ENCODE measurements around the gene DDHD1. TPM values are rescaled to one million over a fixed set of nuclear protein-coding genes. Genes with fewer than 3 reads are reported as not detected.
"Not testable (repeated sequence)": the region's sequence is repeated elsewhere in the genome, so short reads cannot be mapped to it uniquely, and the experiment has no call there.

DDHD1 gene
- polyA plus RNA-seq, 4 donors = 10.5 to 13.0 (median 11.7) TPM

DNA sequence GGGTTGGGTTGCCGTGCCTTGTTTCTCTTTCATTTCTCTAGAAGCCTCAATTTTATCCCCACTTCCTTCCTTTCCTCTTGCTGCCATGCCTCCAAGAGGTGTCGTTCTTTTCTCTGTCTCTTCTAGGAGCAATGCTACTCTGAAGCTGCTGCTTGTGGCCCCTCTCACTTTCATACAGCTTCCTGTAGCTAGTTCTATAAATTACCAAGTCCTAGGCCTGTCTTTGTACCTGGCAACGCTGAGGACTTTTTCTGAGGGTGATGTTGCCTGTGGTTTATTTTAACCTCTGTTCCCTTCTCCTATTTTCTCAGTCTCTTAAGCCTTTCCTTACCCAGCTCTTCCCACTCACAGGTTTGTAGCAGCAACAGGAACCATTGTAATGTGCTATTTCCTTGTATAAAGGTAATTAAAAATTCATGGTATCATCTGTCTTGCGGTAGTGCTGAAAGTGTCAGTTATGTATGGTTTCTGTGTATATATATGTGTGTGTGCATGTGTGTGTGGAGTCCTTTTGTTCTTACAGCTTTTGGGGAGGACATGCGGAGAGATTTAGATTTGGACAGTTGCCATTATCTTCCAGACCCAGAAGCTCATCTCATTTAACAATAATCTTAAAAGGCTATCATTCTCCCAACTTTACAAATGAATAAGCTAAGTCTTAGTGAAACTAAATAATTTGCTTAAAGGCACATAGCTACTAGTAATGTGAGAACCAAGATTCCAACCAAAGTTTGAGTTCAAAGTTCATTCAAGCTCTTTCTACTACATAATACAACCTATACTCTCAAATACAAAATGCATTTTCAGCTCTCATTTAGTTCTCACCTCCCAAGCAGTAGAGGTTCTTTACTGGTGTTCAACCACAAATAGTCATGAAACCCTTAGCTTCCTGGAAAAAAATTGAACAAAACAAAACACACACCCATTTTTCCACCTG, 43.8 kb downstream of the DDHD1 start:
- no peak for DNase-seq (ENCODE audit: low read depth in 4 of 4, low spot score in 3 of 4)

DNA sequence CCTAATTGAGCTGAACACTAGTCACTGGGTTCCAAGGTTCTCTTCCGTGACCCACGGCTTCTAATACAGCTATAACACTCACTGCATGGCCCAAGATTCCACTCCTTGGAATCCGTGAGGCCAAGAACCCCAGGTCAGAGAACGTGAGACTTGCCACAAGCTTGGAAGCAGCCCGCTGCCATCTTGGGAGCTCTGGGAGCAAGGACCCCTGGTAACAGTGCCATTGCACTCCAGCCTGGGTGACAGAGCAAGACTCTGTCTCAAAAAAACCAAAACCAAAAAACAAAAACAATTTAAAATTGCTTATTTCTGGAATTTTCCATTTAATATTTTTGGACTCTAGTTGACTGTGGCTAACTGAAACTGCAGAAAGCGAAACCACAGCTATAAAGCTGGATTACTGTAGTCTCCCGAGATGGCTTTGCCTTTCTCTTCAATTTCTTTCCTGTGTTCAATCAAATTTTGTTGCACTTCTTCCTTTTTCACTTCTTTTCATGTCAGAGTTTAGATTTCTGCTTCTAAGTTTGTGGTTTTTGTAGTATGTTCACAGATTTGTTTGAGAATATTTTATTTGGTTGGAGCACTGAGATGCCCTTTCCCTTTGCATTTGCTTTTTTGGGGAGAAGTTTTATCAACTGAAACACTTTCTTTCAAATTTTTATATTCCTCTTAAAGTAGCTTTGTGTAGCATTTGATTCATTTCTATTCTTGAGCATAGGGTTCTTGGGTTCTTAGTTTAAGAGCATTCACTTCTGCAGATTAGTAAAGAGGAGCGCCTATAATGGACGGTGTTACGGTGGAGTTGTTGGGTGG, 44.6 kb downstream of the DDHD1 start:
- DNase-seq (ENCODE audit: low read depth in 4 of 4, low spot score in 3 of 4) = no peak

DNA sequence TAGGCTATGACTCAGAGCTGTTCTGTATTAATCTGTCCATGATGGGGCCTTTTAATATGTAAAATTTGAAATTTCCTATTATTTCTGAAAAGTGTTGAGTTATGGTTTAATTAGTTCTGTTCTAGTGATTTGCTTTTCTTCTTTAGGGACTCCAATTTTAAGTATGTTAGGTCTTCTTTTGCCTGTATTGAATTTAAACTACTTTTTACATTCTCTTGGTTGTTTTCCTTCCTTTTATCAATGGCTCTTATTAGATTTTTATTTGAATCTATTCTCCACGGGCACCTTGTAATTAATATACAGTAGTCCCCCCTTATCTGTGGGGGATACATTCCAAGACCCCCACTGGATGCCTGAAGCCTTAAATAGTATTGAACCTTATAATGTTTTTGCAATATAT, 46.4 kb downstream of the DDHD1 start:
- DNase-seq (ENCODE audit: low read depth in 4 of 4, low spot score in 3 of 4) = no peak

DNA sequence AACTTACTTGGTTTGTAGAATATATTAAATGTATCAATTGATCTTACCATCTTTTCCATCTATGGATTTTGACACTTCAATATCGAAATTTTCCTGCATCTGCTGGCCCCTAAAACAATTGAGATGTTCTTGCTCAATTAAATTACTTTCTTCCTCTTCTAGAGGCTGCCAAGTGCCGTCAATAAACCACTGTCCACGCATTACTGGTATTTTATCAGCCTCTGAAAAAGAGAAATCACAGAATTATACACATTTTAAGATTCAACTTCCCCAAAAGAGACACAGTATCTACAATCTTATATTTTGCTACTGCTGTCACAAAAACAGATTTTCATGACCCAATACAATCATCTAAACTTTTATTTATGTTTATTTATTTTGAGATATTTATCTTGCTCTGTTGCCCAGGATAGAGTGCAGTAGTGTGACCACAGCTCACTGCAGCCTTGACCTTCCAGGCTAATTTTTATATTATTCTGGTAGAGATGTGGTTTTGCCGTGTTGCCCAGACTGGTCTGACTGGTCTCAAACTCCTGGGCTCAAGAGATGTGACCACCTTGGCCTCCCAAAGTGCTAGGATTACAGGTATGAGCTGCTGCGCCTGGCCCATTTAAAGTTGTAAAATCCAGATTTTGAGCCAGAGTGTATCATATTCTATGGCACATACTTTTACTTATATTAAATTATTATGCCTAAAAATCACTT, 49.3 kb downstream of the DDHD1 start:
- no peak for DNase-seq (ENCODE audit: low read depth in 4 of 4, low spot score in 3 of 4)

DNA sequence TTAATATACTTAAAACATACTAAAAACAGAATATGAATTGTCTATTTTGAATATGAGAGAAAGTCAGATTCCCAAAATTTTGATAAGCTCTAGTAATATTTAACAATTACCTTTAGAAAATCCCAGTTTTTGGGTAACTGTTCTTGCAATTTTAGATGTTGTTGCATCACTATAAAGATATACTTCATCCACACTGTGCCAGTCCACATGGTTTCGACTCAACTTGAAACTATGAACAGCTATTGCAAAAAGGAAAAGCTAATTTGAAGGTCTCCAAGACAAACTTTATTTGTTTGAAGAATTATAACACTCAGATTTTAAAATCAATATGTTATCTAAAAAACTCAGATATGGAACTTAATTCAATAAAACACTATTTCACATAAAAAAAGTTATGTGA, 59.9 kb downstream of the DDHD1 start:
- no peak for DNase-seq (ENCODE audit: low read depth in 4 of 4, low spot score in 3 of 4)

DNA sequence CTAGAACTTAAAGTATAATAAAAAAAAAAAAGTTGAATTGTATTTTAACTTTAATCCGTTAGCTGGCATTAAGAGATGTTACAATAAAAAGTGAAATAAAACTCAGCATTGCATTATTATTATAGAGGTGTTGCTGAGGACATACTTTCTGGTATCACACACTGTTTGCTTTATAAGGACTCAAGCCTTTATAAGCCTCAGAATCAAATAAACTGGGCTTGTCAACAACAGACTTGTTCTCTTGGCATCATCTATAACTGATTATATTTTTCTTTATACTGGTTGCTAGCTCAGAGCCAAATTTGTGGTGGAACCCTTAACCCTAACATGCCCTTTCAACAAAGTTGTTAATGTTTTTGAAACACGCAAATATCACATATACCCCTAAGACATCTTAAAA, 62.3 kb downstream of the DDHD1 start:
- no peak for DNase-seq (ENCODE audit: low read depth in 4 of 4, low spot score in 3 of 4)

DNA sequence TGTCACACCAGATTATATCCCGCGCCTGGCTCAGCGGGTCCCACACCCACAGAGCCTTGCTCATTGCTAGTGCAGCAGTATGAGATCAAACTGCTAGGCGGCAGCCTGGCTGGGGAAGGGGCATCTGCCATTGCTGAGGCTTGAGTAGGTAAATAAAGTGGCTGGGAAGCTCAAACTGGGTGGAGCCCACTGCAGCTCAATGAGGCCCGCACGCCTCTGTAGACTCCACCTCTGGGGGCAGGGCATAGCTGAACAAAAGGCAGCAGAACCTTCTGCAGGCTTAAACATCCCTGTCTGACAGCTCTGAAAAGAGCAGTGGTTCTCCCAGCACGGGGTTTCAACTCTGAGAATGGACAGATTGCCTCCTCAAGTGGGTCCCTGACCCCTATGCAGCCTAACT, 68.2 kb downstream of the DDHD1 start:
- not testable (repeated sequence) for DNase-seq (ENCODE audit: low read depth in 4 of 4, low spot score in 3 of 4)

DNA sequence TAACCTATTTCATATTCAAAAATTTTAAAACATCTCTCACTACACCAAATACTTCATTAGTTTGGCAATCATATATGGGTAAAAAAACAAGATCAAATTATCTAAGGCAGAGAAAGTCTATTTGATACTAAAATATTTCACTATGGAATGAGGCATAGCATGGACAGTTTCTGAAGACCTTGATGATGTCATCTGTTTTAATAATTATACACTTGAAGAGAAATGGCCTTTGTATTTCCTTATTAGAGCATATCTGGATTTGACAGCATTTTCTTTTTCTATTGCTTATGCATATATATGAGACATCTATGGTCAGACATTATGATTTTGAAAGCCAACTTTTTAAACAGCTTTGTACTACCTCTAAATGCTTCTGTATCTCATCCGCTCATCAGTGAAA, 88.6 kb downstream of the DDHD1 start:
- DNase-seq (ENCODE audit: low read depth in 4 of 4, low spot score in 3 of 4) = no peak

DNA sequence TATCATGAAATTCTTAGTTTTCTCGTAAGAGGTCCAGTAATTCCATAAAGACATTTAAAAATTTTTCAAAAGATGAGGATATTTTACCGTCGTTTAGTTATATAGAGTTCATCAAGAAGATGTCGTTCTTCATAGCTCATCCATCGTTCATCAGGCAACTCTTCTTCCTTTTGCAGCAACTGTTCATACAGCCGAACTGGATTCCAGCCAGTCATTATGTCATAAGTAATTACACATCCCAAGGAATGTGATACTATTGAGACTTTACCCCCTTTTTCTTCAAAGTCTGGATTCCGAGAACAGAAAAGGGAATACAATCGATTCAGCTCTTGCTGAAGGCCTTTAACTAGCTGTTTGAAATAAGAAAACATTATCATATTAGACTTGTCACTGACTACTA, 90.3 kb downstream of the DDHD1 start:
- DNase-seq (ENCODE audit: low read depth in 4 of 4, low spot score in 3 of 4) = no peak

DNA sequence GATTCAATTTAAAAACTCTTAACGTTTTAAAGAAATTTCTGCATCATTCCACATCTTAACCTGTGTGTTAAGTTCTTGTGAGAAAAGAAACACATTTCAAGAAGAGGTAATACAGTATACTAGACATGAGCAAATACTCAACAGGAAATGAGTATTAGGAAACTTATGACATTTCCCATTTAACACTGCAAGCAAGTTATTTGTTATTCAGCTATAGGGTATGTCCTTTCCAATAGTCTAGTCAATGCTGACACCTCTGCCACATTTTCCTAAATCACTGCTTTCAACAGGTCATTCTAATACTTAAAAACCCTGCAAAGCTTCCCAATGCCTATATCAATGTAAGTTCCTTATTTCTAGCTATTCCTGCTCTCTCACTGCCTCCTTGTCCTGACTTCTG, 93.1 kb downstream of the DDHD1 start:
- no peak for DNase-seq (ENCODE audit: low read depth in 4 of 4, low spot score in 3 of 4)

DNA sequence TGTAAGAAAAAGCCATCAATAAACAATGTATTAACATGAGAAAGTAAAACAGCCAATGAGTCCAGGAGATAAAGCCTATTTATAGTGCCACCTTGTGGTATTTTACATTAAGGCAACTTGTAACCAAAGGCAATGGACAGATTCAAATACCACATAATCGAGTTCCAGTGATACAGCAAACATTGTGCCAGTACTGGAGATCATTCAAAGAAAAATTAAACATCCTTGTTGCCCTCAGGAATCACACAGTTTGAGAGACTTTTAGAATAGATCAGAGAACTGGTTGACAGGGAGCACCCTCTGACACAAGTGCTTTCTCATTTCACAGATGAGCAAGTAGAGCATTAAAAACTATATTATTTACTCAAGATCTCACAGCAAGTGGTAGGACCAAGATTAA, 98.1 kb downstream of the DDHD1 start:
- DNase-seq (ENCODE audit: low read depth in 4 of 4, low spot score in 3 of 4) = peak in 1 of 4 donors; percentile 24

DNA sequence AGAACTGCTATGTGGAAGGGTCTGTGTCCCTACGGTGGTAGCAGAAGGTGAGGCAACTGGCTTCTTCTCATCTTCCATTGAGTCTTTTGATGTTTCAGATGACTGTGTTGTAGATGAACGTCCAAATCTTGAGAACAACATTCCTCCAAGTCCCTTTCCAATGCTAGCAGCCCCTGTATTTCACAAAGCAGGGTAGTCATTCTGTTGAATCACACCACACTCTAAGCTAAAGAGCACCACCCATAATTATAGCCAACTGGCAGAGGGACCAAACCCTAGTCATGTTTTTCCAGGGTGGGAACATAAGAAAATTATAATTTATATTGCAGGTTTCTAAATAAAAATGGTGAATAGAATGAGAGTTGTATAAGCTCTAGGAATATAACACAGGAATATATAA, 98.7 kb downstream of the DDHD1 start:
- DNase-seq (ENCODE audit: low read depth in 4 of 4, low spot score in 3 of 4) = no peak

DNA sequence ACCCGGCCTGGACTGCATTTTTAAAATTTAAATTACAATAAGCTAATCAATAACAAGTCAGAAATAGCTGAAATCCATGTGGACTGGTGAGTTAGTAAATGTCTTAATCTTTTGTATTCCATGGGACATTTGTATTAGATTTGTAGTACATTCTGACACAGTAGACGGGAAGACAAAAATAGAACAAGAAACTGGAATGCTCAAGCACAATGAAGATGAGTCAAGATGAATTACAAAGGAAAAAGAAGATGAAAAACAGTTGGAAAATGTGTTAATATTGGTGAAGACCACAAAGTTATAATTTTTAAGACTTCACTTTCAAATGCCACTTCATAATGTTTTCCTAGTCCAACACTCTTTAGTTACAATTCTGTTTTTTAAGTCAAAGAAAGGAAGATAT, 104.5 kb downstream of the DDHD1 start:
- no peak for DNase-seq (ENCODE audit: low read depth in 4 of 4, low spot score in 3 of 4)

DNA sequence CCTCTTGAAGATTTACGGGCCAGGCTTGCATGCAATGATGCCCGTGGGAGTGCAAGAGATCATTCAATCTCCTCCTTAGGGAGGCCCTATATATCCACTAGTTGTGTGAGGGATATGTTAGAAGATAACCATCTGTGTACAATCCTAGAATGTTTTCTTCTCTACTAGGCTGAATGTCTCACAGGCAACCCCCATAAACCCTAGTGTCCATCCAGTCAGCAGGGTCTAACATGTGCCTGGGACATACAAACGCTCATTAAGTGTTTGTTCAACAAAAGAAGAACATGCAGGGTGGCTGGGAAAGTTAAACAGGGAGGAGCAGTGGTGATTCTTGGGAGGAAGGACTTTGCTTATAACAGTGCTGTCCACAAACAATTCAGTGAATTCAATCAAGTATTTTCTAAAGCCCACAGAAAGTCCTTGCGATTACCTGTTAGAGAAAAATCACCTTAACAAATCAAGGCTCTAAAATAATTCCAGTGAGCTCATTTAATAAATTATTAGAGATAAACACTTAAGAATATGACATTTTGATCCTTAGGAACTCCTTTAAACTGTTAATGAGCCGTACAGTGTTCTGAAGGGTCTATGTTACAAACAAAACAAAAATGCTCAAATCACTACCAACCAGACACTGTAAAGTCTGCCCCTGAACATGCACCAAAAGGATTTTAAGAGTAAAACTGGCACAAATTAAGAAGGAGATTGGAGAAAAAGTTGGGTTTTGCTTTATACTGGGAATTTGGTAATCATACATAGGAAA, 105.6 kb downstream of the DDHD1 start:
- peak in 3 of 4 donors; percentile 36 to 47 (median 42) for DNase-seq (ENCODE audit: low read depth in 4 of 4, low spot score in 3 of 4)

DNA sequence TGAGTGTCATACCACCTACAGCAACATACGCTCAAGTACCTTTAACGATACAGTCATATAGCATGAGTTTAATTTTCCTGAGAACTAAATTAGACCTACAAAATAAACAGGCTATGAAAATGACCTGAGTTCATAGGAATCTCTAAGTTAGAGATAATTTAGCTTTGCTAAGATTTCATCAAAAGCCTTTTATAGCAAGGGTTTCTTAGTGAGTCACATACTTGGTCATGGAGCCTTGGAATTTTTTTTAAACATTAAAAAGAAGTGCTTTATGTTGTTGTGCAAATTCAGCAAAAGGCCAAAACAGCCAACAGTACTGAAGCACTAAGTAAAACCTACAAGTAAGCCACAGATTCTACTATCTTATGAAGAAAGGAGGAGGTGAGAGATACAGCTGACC, 108.6 kb downstream of the DDHD1 start:
- DNase-seq (ENCODE audit: low read depth in 4 of 4, low spot score in 3 of 4) = no peak

DNA sequence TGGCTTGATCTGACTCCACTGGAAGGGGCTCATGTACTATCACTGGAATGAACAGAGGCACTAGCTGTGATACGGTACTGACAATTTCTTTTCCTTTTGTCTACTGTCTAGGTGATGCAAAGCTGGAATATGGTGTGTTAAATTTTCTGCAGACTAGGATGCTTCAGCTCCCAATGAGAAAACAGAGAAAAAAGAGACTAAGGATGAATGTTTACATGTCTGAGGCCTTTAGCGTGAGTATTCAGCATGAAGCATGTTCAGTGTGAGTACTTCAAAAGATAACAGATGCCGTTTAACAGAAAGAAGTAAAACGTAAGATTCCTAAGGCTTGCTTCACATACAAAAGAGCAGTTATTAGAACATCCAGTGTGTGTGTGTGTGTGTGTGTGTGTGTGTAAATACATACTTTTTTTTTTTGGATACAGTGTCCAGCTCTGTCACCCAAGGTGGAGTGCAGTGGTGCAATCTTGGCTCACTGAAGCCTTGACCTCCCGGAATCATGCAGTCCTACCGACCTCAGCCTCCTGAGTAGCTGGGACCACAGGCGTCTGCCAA, 110.0 kb downstream of the DDHD1 start:
- DNase-seq (ENCODE audit: low read depth in 4 of 4, low spot score in 3 of 4) = no peak

DNA sequence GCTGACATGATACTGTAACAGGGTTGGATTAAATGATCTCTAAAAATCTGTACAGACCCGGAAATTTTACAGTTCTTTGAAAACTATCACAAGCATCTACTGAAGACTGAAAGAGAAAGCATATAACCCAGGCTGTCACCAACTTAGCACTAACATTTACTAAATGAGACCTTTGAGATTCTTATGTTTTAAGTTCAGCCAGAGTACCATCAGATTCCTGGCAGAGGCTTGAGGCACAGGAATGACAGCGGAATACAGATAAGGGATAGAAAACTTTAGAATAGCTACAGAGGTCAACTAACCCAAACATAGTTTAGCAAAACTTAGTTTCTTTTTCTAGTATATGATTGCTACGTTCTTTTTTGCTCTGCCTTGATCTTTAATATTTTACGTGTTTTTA, 110.6 kb downstream of the DDHD1 start:
- DNase-seq (ENCODE audit: low read depth in 4 of 4, low spot score in 3 of 4) = no peak

DNA sequence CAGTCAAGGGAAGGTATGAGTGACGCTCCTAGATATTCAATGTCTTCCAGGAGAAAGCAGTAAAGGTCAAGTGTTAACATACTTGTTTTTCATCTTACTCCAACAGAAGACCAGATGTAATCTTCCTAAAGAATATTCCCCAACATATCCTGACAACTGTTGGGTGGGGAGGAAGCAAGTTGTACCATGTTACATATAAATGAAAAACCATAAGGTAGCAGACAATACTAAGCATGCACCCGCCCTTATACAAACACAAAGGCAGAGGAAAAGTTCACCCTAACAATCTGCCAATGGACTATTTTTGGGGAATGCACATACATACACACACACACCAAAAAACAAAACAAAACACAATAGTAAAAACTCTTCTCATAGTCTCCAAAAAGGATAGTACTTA, 112.1 kb downstream of the DDHD1 start:
- no peak for DNase-seq (ENCODE audit: low read depth in 4 of 4, low spot score in 3 of 4)

DNA sequence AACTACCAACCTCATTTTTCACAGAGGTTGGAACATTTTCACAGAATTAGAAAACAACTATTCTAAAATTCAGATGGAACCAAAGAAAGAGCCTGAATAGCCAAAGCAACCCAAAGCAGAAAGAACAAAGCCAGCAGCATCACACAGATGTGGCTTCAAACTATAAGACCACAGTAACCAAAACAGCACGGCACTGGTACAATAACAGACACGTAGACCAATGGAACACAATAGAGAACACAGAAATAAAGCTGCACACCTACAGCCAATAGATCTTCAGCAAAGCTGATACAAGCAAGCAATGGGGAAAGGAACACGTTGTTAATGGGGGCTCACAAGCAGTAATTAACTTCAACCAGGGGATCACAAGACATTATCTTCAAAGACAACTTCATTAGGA, 114.5 kb downstream of the DDHD1 start:
- no peak for DNase-seq (ENCODE audit: low read depth in 4 of 4, low spot score in 3 of 4)

DNA sequence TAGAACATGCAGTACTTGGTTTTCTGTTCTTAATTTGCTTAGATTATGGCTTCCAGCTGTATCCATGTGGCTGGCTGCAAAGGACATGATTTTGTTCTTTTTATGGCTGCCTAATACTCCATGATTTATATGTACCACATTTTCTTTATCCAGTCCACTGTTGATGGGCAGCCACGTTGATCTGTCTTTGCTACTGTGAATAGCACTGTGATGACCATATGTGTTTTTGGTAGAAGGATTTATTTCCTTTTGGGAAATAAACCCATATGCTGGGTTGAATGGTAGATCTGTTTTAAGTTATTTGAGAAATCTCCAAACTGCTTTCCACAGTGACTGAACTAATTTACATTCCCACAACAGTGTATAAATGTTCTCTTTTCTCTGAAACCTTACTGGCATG, 116.1 kb downstream of the DDHD1 start:
- DNase-seq (ENCODE audit: low read depth in 4 of 4, low spot score in 3 of 4) = no peak

Data from left renal pelvis (tissue), 4 donors.